Activated CD4-positive, alpha-beta T cell treated with anti-CD3 and anti-CD28 coated beads, Interleukin-2, amount 10 ng/mL, durations not matched to agents 7 days and 5 days (primary cell): Measurements from ENCODE around the gene IL17RA. TPM values are rescaled to one million over a fixed set of nuclear protein-coding genes. Genes with fewer than 3 reads are reported as not detected.

Experiments used
- CTCF ChIA-PET: fragments of 350-600 bp; sonication (Branson Sonifier 250); formaldehyde crosslinking; loops from one replicate; lab custom pipeline; 2021; ENCODE audit warnings: antibody characterized with exemption; lab: Charles Lee
- POLR2A ChIA-PET: fragments of 350-600 bp; sonication (Branson Sonifier 250); formaldehyde crosslinking; loops from one replicate; lab custom pipeline; 2021; ENCODE audit warnings: antibody characterized with exemption; lab: Charles Lee
- DNase-seq: peaks from one replicate; pipeline ENCODE4 v3.0.0-alpha.2; 2020
- H3K27ac Mint-ChIP-seq: one replicate; pipeline ENCODE4 v1.8.0; 2021; ENCODE audit warnings: mild to moderate bottlenecking, moderate library complexity, mixed read lengths
- H3K27me3 Mint-ChIP-seq: one replicate; pipeline ENCODE4 v1.8.0; 2021; ENCODE audit warnings: mixed read lengths
- H3K36me3 Mint-ChIP-seq: one replicate; pipeline ENCODE4 v1.8.0; 2021; ENCODE audit warnings: low read depth, mixed read lengths
- H3K4me1 Mint-ChIP-seq: one replicate; pipeline ENCODE4 v1.8.0; 2021; ENCODE audit warnings: mixed read lengths
- H3K4me3 Mint-ChIP-seq: one replicate; pipeline ENCODE4 v1.8.0; 2021; ENCODE audit warnings: mild to moderate bottlenecking, moderate library complexity, mixed read lengths
- H3K9me3 Mint-ChIP-seq: one replicate; pipeline ENCODE4 v1.8.0; 2021; ENCODE audit warnings: mixed read lengths
- total RNA-seq, 2 experiments: library from RNA; stranded (reverse); gene quantifications; one replicate each; pipeline ENCODE4 v1.2.3, GENCODE V29; 2021

Gene IL17RA
- total RNA-seq, 2 experiments from 2014 or later = 53.6 to 55.9 TPM

DNA sequence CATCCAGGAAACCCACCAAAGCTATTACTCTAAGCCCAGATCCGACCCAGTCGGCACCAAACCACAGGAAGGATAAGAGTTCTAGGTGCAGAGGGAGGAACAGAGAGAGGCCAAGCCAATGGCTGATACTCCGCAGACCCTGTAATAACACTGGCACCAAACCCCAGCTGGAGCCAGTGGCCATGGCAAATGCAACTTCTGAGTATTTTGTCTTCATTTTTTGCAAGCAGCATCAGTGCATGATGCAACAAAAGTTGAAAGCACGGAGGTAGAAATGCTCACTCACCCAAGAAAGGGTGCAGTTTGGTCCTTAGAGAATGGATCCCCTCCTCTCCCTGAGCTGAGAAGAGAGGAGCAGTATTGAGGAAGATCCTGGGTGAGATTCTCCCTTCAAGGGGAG is 33.5 kb downstream of the IL17RA start:
- H3K4me3 Mint-ChIP-seq = peak overlapping the region; percentile 47
- DNase-seq = no peak
- H3K4me1 Mint-ChIP-seq = peaks cover 55% of the 10 kb centered on the region
- peak overlapping the region; percentile 84 for H3K27ac Mint-ChIP-seq
- H3K27me3 Mint-ChIP-seq = peaks cover 23% of the 10 kb centered on the region
- ChIA-PET POLR2A (no interaction called here), CTCF (interaction anchor here (0.9 kb wide), 1 partner anchor 54 kb away, joined by 3 read pairs; no protein-coding TSS in a partner anchor)
- H3K36me3 Mint-ChIP-seq = peaks cover 3% of the 10 kb centered on the region
- no peaks in the 10 kb centered on the region for H3K9me3 Mint-ChIP-seq

DNA sequence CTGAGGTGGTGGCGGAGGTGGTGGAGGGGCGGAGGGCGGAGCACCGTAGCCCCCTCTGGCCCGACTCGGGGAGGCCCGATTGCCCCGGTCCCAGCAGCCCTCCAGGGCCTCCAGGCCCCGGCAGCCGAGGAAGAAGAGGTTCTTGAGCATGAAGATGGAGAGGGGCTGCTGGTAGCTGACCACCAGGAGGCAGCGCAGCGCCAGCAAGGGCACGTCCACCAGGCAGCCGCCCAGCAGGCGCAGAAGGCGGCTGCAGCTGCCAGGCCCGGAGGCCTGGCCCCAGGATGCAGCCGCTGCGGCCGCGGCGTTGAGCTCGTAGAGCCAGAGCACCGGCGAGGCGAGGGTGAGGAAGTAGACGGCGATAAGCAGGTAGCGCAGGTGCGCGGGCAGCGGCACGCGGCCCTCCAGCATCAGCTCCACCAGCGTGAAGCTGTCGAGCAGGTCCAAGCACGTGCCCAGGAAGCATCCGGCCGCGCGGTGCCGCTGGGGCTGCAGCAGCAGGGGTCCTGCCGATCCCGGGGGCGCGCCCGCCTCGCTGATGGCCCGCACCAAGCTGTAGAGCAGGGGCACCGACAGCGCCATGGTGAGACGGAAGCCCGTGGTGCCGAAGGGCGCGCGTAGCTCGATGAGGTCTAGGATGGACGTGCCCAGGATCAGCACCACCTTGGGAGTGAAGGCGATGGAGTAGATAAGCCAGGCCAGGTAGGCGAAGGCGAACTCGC is 34.8 kb downstream of the IL17RA start:
- H3K27ac Mint-ChIP-seq = no peak overlapping the region
- H3K36me3 Mint-ChIP-seq = peaks cover 3% of the 10 kb centered on the region
- H3K4me3 Mint-ChIP-seq = no peak overlapping the region
- POLR2A ChIA-PET = no interaction called here
- DNase-seq = no peak
- peaks cover 49% of the 10 kb centered on the region for H3K4me1 Mint-ChIP-seq
- H3K9me3 Mint-ChIP-seq = no peaks in the 10 kb centered on the region
- H3K27me3 Mint-ChIP-seq = peaks cover 26% of the 10 kb centered on the region
- CTCF ChIA-PET = interaction anchor here (1.1 to 1.4 kb wide), 2 partner anchors 10 to 12 kb away, joined by 3 to 5 read pairs; no protein-coding TSS in a partner anchor

DNA sequence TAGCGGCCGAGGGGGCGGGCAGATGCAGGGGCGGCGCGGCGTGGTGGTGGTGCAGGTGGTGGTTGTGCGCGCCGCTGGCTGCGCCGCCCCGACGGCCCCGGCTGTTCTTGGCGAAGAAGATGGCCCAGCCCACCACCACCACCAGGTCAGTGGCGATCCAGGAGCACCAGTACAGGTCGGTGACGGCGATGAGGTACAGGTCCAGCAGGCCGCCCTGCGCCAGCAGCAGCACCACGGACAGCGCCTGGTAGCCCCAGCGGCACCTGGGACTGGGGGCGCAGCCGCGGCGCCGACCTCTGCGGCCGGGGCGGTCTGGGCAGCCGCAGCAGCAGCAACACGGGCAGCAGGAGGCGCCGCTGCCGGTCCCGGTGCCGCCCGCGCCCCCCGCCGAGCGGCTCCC is 35.5 kb downstream of the IL17RA start:
- Mint-ChIP-seq H3K36me3 (peaks cover 3% of the 10 kb centered on the region), H3K9me3 (no peaks in the 10 kb centered on the region), H3K27me3 (peaks cover 30% of the 10 kb centered on the region), H3K4me3 (no peak overlapping the region), H3K4me1 (peaks cover 43% of the 10 kb centered on the region), H3K27ac (no peak overlapping the region)
- POLR2A ChIA-PET = no interaction called here
- peak; percentile 58 for DNase-seq
- CTCF ChIA-PET = interaction anchor here (1.4 kb wide), 1 partner anchor 10 kb away, joined by 5 read pairs; no protein-coding TSS in a partner anchor

DNA sequence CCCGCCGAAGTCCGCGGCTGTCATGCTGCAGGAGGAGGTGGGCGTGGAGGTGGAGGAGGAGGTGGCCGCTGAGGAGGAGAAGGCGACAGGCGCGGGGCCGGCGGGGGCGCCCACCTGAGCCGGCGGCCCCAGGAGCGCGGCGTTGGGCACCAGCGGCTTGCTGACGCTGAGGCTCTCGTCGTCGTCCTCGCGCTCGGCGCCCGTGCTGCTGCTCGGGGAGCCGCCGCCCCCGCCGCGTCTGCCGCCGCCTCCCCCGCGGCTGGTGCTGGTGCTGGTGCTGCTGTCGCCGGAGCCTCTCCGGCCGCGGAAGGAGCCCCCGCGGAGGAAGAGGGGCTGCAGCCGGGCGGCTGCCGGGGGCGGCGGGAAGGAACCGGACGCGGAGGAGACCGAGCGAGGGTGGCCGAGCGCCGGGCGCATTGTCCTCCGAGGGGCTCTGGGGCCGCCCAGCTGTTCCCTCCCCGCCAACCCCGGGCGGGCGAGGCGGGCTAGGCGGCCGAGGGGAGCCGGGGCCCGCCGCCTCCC is 36.0 kb downstream of the IL17RA start:
- no peak overlapping the region for H3K4me3 Mint-ChIP-seq
- H3K27ac Mint-ChIP-seq = no peak overlapping the region
- no peak for DNase-seq
- H3K9me3 Mint-ChIP-seq = no peaks in the 10 kb centered on the region
- POLR2A ChIA-PET = no interaction called here
- H3K36me3 Mint-ChIP-seq = peaks cover 3% of the 10 kb centered on the region
- peaks cover 38% of the 10 kb centered on the region for H3K4me1 Mint-ChIP-seq
- H3K27me3 Mint-ChIP-seq = peaks cover 30% of the 10 kb centered on the region
- CTCF ChIA-PET = no interaction called here

DNA sequence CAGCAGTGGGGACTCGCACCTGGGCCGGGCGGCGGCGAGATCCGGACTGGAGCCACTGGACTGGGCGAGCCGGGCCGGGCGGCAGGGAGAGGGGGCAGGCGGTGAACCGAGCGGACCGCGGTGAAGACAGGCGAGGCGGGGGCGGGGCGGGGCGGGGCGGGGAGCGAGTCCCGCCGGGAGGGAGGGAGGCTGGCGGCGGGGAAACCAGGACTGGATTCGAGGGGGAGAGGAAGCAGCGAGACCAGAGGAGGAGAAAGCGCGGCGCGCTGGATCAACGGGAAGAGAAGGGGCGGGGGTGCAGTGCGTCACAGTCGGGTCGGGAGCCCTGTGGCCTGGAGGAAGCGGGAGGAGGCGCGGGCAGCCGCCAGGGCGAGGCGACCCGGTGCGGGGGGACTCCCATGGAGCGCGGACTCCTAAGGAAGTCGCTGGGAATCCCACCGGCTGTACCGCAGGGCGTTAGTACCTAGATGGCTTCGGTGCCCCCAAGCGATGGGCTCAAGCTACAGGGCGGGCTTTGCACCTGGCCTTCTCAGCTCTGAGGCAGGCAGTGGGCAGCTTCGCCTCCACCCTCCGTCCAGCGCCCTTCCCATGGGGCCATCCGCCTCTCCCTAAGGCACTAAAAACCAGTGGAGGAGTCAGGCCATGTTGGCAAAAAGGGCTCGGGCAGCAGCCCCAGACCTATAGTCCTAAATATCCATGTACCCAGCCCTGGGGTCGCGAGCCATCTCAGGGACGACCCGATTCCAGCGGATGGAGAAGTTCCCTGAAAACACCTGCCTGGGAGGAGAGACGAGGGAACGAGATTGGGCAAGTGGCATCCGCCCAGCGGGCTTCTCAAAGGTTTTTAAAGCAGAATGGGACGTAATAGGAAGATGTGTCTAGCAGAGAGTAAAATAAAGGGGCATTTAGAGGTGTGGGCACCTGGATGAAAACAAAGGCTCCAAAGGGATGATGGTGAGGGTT is 36.7 kb downstream of the IL17RA start, which contains the start of gene TMEM121B:
Gene TMEM121B, minus strand, starts transcription at position 128 of the 963 bp plus-strand sequence. CDS start 233 bp downstream, outside the sequence.
- peaks cover 30% of the 10 kb centered on the region for H3K27me3 Mint-ChIP-seq
- peak within 1 kb of the TSS; percentile 59 for H3K4me3 Mint-ChIP-seq
- CTCF ChIA-PET = interaction anchor here (0.6 kb wide), 1 partner anchor 9 kb away, joined by 3 read pairs; no protein-coding TSS in a partner anchor

DNA sequence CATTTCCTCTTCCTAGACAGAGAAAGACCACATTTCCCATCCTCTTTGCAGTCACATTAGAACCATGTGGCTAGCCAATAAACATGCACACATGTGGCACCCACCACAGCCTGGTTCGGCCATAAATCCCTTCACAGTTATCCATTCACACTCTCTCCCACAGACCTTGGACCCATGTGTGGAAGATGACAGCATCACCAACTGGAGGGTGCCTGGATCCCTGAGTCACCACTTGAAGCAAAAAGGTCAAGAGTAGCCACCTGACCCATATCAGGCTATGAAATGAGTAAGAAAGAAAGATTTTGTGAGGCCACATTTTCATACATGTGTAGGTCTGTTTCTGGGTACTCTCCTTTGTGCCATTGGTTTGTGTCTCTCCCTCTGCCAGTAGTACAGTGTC is 45.4 kb downstream of the IL17RA start:
- no peaks in the 10 kb centered on the region for H3K4me1 Mint-ChIP-seq
- ChIA-PET POLR2A (interaction anchor here (0.6 kb wide), 1 partner anchor 33 kb away, joined by 5 read pairs; no protein-coding TSS in a partner anchor), CTCF (no interaction called here)
- no peak for DNase-seq
- H3K27me3 Mint-ChIP-seq = no peaks in the 10 kb centered on the region
- no peaks in the 10 kb centered on the region for H3K9me3 Mint-ChIP-seq
- H3K36me3 Mint-ChIP-seq = peaks cover 3% of the 10 kb centered on the region
- H3K4me3 Mint-ChIP-seq = no peak overlapping the region
- no peak overlapping the region for H3K27ac Mint-ChIP-seq

More for the DNA sequence above, 36.7 kb downstream of the IL17RA start, which contains the start of gene TMEM121B:
- H3K4me1 Mint-ChIP-seq = peaks cover 30% of the 10 kb centered on the region
- DNase-seq = no peak
- peaks cover 3% of the 10 kb centered on the region for H3K36me3 Mint-ChIP-seq
- POLR2A ChIA-PET = no interaction called here
- H3K27ac Mint-ChIP-seq = no peak within 1 kb of the TSS
- no peaks in the 10 kb centered on the region for H3K9me3 Mint-ChIP-seq

GRCh38 chr22:17131686-17132085 is 46.9 kb downstream of the IL17RA start:
- ChIA-PET CTCF (interaction anchor here (1.7 kb wide), 1 partner anchor 12 kb away, joined by 3 read pairs; no protein-coding TSS in a partner anchor), POLR2A (no interaction called here)
- no peak overlapping the region for H3K27ac Mint-ChIP-seq
- H3K36me3 Mint-ChIP-seq = peaks cover 3% of the 10 kb centered on the region
- H3K27me3 Mint-ChIP-seq = no peaks in the 10 kb centered on the region
- no peaks in the 10 kb centered on the region for H3K9me3 Mint-ChIP-seq
- H3K4me1 Mint-ChIP-seq = no peaks in the 10 kb centered on the region
- H3K4me3 Mint-ChIP-seq = no peak overlapping the region
- no peak for DNase-seq

GRCh38 chr22:17132112-17132511 is 47.3 kb downstream of the IL17RA start:
- H3K27me3 Mint-ChIP-seq = no peaks in the 10 kb centered on the region
- no peaks in the 10 kb centered on the region for H3K9me3 Mint-ChIP-seq
- ChIA-PET CTCF (interaction anchor here (0.7 to 1.7 kb wide), 2 partner anchors 13 to 72 kb away, joined by 3 to 4 read pairs; no protein-coding TSS in a partner anchor), POLR2A (no interaction called here)
- no peak for DNase-seq
- no peak overlapping the region for H3K27ac Mint-ChIP-seq
- H3K4me1 Mint-ChIP-seq = no peaks in the 10 kb centered on the region
- peaks cover 6% of the 10 kb centered on the region for H3K36me3 Mint-ChIP-seq
- no peak overlapping the region for H3K4me3 Mint-ChIP-seq

DNA sequence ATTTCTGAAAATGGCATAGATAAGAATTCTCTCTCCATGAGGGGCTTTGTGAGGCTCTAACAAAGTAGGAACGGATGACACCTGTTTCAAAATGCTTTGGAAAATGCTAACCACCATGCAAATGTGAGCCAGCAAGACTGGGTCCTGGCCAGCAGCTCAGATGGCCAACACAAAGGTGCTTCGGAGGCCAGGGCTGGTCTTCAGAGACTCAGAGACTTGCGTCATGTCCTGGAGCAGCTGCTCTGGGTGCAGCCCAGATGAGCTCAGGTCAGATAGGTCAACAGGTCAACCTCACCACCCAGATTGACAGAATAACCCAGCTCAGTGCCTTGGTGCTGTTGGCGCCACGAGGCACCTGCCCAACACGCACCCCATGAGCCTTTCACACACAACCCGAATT is 48.3 kb downstream of the IL17RA start:
- H3K4me3 Mint-ChIP-seq = no peak overlapping the region
- no peak for DNase-seq
- peaks cover 8% of the 10 kb centered on the region for H3K36me3 Mint-ChIP-seq
- ChIA-PET CTCF (interaction anchor here (0.8 to 0.9 kb wide), 2 partner anchors 9 to 42 kb away, joined by 3 to 4 read pairs; no protein-coding TSS in a partner anchor), POLR2A (no interaction called here)
- no peak overlapping the region for H3K27ac Mint-ChIP-seq
- H3K4me1 Mint-ChIP-seq = no peaks in the 10 kb centered on the region
- no peaks in the 10 kb centered on the region for H3K9me3 Mint-ChIP-seq
- no peaks in the 10 kb centered on the region for H3K27me3 Mint-ChIP-seq

DNA sequence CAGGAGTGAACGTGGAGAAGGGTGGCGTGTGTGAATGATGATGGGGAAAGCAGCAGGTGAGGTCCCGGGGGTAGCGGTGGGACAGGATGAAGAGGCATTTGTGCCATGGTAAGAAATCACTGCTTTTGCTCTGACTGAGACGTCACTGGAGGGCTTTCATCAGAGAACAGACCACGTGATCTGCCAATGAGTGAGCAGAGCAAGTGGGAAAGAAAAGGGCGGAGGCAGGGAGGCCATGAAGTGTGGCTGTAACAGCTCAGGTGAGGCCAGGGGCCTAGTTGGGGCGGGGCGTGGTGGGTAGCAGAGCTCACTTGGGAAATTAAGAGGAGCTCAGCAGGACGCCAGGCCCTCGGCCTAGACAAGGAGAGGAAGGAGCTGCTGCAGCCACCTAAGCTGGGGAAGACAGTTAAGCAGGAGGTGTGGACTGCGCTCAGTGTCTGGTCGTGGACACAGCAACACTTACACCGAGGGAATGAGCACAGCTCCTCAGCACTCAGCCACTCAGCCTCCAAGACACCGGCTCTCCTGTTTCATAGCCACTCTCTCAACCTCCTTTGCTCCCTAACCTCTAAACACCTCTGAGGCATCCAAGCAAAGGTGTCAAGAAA is 50.5 kb downstream of the IL17RA start:
- peaks cover 16% of the 10 kb centered on the region for H3K36me3 Mint-ChIP-seq
- no peak for DNase-seq
- H3K9me3 Mint-ChIP-seq = no peaks in the 10 kb centered on the region
- CTCF ChIA-PET = no interaction called here
- H3K4me3 Mint-ChIP-seq = no peak overlapping the region
- POLR2A ChIA-PET = no interaction called here
- no peaks in the 10 kb centered on the region for H3K27me3 Mint-ChIP-seq
- H3K4me1 Mint-ChIP-seq = no peaks in the 10 kb centered on the region
- peak overlapping the region; percentile 54 for H3K27ac Mint-ChIP-seq

DNA sequence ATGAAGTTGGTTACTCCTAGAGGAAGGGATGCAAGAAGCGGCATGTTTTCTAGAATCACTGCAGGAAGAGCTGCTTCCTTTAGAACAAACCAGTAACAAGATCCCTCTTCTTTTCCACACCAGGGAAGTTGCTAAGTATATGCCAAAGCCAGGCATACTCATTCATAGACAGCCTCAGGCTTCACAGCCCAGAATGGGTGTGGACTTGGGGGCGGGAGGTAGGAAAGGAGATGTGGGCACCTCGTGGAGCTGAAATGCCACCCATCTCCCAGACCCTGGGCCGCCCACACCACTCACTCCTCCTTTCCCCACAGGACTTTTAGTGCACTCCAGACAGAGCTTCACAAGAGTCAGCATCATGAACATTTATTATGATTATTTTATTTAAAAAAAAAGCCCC is 52.4 kb downstream of the IL17RA start:
- H3K4me3 Mint-ChIP-seq = no peak overlapping the region
- ChIA-PET CTCF (no interaction called here), POLR2A (no interaction called here)
- peaks cover 19% of the 10 kb centered on the region for H3K36me3 Mint-ChIP-seq
- DNase-seq = no peak
- H3K27ac Mint-ChIP-seq = no peak overlapping the region
- H3K9me3 Mint-ChIP-seq = no peaks in the 10 kb centered on the region
- H3K27me3 Mint-ChIP-seq = no peaks in the 10 kb centered on the region
- no peaks in the 10 kb centered on the region for H3K4me1 Mint-ChIP-seq

- H3K4me3 Mint-ChIP-seq = no peak overlapping the region
- CTCF ChIA-PET = interaction anchor here (1.7 kb wide), 1 partner anchor 34 kb away, joined by 6 read pairs; no protein-coding TSS in a partner anchor
- H3K27me3 Mint-ChIP-seq = no peaks in the 10 kb centered on the region
Observed at GRCh38 chr22:17137861-17138425, 53.1 kb downstream of the IL17RA start.

More at GRCh38 chr22:17137861-17138425, 53.1 kb downstream of the IL17RA start:
- Mint-ChIP-seq H3K27ac (no peak overlapping the region), H3K36me3 (peaks cover 25% of the 10 kb centered on the region), H3K4me1 (no peaks in the 10 kb centered on the region), H3K9me3 (no peaks in the 10 kb centered on the region)
- DNase-seq = no peak
- POLR2A ChIA-PET = no interaction called here
